Superior temporal gyrus (tissue), 1 donor: ENCODE measurements around the gene HEG1.

Experiments
- DNase-seq: peaks from one replicate; pipeline ENCODE4 v3.0.0-alpha.2; 2016; ENCODE audit errors: extremely low spot score

Gene HEG1

GRCh38 chr3:124952282-124952855 lies 103.4 kb downstream of the HEG1 start:
- no peak for DNase-seq

- no peak for DNase-seq
Observed at GRCh38 chr3:124951511-124952281, 104.1 kb downstream of the HEG1 start.

- DNase-seq = no peak
Observed at GRCh38 chr3:124950026-124950425, 105.8 kb downstream of the HEG1 start.

DNA sequence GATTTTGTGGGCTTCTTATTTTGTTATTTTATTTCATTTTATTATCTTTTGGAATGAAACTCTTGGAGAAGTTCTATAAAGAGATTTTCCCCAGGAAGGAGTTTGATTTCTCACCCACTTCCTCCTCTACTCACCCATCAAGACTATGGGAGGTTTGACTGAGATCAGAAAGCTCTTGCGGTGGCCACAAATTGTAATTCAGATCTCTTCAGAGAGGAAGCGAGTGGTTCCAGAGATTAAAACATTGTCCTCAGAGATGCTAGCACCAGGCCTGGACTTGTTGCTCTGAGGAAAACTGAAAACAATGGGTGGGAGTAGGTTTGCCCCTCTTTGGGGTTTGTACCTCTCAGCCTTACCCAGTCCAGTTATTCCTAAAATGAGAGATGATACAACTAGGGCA lies 113.2 kb downstream of the HEG1 start:
- no peak for DNase-seq

GRCh38 chr3:124941771-124942170 lies 114.0 kb downstream of the HEG1 start:
- DNase-seq = no peak

DNA sequence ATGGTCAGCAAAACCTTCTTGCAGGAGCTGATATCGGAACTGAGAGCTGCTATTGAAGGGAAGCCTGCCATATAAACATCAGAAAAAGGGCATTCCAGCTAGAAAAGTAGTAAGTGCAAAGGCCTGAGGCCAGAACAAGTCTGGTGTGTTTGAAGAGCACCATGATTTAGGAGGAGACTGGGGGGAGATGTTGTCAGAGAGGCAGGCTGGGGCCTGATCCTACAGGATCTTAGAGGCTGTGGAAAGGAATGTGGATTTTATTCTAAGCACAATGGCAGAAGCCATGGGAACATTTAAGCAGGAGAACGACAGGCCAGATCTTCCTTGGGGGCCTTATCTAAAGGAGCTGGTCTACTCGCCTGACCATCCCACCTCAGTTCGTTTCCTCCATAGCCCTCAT lies 116.1 kb downstream of the HEG1 start:
- DNase-seq = no peak

DNA sequence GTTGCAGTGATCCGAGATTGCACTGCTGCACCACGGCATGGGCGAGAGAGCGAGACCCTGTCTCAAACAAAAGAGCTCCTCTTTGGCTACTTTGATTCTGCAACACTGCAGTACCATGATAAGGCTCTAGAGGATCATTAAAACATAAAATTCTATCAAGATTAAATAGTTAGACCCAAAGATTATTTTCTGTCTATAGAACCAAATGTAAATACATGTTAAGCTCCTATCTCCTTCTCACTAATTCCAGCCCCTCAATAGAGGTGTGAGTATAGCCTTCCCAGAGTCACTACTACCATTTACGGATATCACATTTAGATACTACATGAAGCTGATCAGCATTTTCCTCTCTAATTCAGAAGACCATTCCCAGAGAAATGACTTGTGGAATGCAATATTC lies 116.9 kb downstream of the HEG1 start:
- no peak for DNase-seq

DNA sequence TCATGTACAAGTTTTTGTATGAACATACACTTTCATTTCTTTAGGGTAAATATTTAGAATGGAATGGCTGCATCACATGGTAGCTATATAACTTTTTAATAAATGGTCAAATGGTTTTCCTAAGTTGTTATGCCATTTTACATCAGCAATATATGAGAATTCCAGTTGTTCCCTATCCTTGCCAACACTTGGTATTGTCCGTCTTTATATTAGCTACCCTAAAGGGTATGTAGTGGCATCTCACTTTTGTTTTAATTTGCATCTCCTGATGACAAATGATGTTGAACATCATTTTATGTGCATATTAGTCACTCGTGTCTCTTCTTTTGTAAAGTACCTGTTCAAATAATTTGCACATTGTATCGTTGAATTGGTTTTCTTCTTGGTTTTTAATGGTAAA lies 118.7 kb downstream of the HEG1 start:
- DNase-seq = no peak

DNA sequence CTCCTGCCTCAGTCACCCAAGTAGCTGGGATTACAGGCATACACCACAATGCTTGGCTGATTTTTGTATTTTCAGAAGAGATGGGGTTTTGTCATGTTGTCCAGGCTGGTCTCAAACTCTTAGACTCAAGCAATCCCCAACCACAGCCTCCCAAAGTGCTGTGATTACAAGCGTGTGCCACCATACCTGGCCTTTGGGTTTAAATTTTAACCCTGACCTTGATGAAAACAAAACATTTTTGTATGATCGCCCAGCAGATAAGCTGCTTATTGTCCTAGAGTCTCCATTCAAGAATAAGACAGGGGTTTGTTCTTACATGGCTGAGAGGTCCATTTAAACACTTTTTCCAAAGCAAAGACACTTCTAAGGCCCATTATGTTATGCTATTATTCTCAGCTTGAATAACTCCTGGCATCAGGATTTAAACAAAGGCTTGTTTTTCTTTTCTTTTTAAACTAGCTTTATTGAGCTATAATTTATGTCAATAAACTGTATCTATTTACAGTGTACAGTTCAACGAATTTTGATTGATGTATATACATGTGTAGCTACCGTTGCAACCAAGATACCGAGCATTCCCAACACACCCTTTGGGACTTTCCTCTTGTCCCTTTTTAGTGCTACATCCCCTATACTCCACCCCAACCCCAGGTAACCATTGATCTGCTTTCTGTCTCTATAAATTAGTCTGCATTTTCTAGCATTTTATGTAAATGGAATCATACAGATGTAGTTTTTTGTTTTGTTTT lies 119.8 kb downstream of the HEG1 start:
- DNase-seq = no peak

DNA sequence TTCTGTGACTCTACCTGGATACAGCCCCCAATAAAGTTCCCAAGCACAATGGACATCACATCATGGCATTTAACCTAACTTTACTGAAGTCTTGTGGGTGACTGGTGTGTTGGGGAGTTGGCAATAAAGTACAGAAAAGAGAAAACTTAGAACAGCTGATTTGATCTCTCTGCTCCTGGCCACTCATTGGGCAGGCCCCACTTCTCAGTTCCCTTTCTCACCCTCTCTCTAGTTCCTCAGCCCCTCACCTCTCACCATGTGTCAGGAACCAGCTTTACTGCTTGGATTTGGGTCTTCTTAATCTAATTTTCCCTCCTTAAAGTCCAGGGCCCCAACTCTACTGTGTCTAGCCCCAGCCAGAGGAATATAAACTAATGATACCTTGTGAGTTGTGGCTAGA lies 120.5 kb downstream of the HEG1 start:
- no peak for DNase-seq

DNA sequence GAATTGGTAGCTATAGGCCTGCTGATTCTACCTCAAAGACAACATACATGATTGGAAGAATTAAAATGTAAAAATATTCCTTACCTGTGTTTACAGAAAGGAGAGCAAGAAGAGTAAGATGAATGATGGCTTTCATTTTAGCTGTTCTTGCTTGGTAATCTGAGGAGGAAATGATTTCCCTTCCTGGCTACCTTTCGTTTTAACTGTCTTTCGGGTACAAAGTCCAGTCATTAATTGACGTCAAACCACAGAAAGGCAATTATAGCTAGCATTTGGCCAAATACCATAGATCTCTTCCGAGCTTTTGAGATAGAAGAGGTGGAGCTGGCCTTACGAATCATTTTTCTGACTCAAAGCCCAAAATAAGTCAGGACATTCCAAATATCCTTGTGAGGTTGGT lies 121.2 kb downstream of the HEG1 start, which contains the start of gene MUC13:
Gene MUC13, minus strand, starts transcription at position 175 of the 400 bp plus-strand sequence. Its CDS starts 39 bp downstream, at position 136.
- no peak for DNase-seq

- DNase-seq = peak; percentile 82
Observed at GRCh38 chr3:124928333-124929202, 127.2 kb downstream of the HEG1 start.

DNA sequence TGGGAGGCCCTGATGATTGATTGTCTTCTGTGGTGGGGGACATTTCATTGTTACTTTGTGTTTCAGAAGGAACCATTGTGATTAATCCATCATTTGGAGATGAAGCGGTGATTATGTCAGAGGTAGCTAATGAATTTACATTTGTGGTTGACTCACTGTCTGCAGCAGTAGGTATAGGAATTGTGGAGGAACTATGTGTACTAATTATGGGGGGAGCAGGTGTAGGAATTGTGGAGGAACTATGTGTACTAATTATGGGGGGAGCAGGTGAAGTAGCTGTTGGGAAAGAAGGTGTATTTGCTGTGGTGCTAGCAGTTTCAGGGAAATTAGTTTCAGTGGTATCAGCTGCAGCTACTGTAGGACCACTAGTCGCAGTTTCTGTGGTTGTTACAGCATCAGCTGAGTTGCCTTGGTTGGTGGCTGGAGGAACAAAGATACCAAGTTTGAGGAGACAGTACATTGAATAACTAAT lies 128.2 kb downstream of the HEG1 start:
- DNase-seq = no peak

DNA sequence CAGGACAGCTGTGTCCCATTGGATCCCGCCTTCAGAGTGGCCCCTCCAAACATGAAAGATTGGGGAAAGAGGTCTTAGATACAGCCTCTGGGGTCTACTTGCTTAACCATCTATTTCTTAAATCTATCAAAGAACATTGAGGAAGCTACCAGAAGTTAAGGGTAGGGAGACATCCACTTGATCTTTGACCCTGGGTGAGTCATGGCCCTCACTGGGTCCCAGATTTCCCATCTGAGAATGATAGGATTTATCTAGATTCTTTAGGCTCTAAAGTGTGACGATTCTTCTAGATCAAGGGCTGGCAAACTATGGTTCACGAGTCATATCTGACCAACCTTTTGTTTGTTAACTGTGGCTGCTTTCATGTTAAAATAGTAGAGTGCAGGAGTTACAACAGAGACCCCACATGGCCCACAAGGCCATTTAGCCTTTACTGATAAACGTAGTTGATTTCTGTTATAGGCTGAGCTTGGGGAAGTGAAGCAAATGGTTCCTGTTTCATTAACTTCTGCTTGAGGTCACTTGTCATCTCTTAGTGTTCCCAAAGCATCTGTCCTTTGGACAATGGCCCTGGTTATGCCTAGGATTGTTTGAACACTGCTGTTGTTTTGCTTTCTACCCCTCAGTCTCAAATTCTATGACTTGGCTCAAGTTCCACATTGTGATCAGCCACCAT lies 129.2 kb downstream of the HEG1 start:
- DNase-seq = no peak

GRCh38 chr3:124924741-124925140 lies 131.1 kb downstream of the HEG1 start:
- DNase-seq = no peak

- no peak for DNase-seq
Observed at GRCh38 chr3:124923833-124924232, 132.0 kb downstream of the HEG1 start.

- DNase-seq = peak; percentile 42
Observed at GRCh38 chr3:124920718-124921117, 135.1 kb downstream of the HEG1 start.

- DNase-seq = no peak
Observed at GRCh38 chr3:124919756-124920155, 136.0 kb downstream of the HEG1 start.

DNA sequence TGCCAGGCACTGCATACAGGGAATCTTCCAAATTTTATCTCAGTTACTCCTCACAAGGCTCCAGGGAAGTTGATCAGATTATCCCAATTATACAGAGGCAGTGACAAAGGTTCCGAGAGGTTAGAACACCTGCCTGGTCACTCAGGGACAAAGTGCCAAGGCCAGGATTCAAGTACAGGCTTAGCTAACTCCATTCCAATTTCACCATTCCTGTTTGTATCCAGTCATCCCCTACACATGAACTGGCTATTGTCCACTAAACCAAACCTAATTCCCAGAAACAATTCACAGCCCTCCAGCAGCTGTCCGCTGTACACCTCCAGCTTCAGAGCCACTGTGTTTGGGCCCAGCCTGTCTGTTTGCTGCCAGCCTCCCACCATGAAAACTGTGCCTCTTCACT lies 137.3 kb downstream of the HEG1 start:
- DNase-seq = no peak

GRCh38 chr3:124916837-124917409 lies 138.9 kb downstream of the HEG1 start:
- no peak for DNase-seq
